Tibial nerve (tissue), 4 donors: ENCODE measurements around the gene S1PR2.

ENCODE experiments used
- EP300 ChIP-seq, 2 donors: sonication (generic); formaldehyde crosslinking; IDR thresholded peaks; one replicate each; pipeline ENCODE4 v1.6.1; 2017; ENCODE audit warnings: antibody characterized with exemption in 2 of 2, mild to moderate bottlenecking in 1 of 2
- POLR2A ChIP-seq, 2 donors: fragments of 450-650 bp; IDR thresholded peaks; one replicate each; pipeline ENCODE4 v1.6.1; 2017; ENCODE audit warnings: antibody characterized with exemption in 2 of 2, mild to moderate bottlenecking in 2 of 2, moderate library complexity in 2 of 2
- TF ChIP-seq, protein P1 (sequence below), 5 experiments: fragments of 200-600 bp in 3 of 5; fragments of 450-650 bp in 2 of 5; sonication (generic) in 3 of 5; IDR thresholded peaks; one replicate each; pipeline ENCODE4 v1.5.1; 2016 to 2019; ENCODE audit warnings: antibody characterized with exemption in 5 of 5, mild to moderate bottlenecking in 3 of 5, moderate library complexity in 2 of 5

DNA sequence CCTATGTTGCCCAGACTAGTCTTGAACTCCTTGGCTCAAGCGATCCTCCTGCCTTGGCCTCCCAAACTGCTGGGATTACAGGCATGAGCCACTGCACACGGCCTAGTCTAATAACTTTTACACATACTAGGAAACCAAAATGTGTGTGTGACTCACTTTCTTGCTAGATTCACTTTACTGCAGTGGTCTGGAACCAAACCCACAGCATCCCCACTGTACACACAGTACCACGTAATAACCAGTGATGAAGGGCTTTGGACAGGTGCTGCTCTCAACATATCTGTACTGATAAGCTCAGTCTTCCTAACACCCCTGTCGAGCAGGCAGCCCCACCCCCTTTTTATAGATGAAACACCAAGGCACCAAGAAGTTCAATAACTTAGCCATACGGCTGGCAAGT, 41.5 kb downstream of the S1PR2 start:
- TF ChIP-seq POLR2A (IDR thresholded peaks at IDR 0.05) (no peak), EP300 (IDR thresholded peaks at IDR 0.05) (no peak)
- TF ChIP-seq, protein P1, sequence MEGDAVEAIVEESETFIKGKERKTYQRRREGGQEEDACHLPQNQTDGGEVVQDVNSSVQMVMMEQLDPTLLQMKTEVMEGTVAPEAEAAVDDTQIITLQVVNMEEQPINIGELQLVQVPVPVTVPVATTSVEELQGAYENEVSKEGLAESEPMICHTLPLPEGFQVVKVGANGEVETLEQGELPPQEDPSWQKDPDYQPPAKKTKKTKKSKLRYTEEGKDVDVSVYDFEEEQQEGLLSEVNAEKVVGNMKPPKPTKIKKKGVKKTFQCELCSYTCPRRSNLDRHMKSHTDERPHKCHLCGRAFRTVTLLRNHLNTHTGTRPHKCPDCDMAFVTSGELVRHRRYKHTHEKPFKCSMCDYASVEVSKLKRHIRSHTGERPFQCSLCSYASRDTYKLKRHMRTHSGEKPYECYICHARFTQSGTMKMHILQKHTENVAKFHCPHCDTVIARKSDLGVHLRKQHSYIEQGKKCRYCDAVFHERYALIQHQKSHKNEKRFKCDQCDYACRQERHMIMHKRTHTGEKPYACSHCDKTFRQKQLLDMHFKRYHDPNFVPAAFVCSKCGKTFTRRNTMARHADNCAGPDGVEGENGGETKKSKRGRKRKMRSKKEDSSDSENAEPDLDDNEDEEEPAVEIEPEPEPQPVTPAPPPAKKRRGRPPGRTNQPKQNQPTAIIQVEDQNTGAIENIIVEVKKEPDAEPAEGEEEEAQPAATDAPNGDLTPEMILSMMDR (IDR thresholded peaks at IDR 0.05): no peak
